NCI-H2107 (cell line): ENCODE measurements around the gene CHRNA3.

ENCODE experiments used
- DNase-seq: peaks from one replicate; lab custom pipeline; 2025; lab: John Stamatoyannopoulos, UW

Gene CHRNA3

GRCh38 chr15:78636378-78636859 is 15.6 kb upstream of the CHRNA3 start:
- DNase-seq = no peak

- no peak for DNase-seq
Measured at GRCh38 chr15:78635346-78635745, 14.6 kb upstream of the CHRNA3 start.

GRCh38 chr15:78634210-78635145 is 13.7 kb upstream of the CHRNA3 start:
- no peak for DNase-seq

GRCh38 chr15:78633348-78633747 is 12.6 kb upstream of the CHRNA3 start:
- no peak for DNase-seq

- DNase-seq = no peak
Measured at GRCh38 chr15:78630886-78631633, 10.3 kb upstream of the CHRNA3 start.

- no peak for DNase-seq
Measured at GRCh38 chr15:78629716-78630065, 8.9 kb upstream of the CHRNA3 start.

GRCh38 chr15:78629031-78629715 is 8.4 kb upstream of the CHRNA3 start:
- no peak for DNase-seq

- DNase-seq = no peak
Measured at GRCh38 chr15:78628227-78628626, 7.4 kb upstream of the CHRNA3 start.

- no peak for DNase-seq
Measured at GRCh38 chr15:78627348-78627747, 6.6 kb upstream of the CHRNA3 start.

- no peak for DNase-seq
Measured at GRCh38 chr15:78626381-78626995, 5.7 kb upstream of the CHRNA3 start.

GRCh38 chr15:78625606-78626280 is 4.9 kb upstream of the CHRNA3 start:
- DNase-seq = no peak

- no peak for DNase-seq
Measured at GRCh38 chr15:78624651-78625590, 4.1 kb upstream of the CHRNA3 start.

- no peak for DNase-seq
Measured at GRCh38 chr15:78623786-78624497, 3.1 kb upstream of the CHRNA3 start.

GRCh38 chr15:78621810-78622402 is 1.1 kb upstream of the CHRNA3 start:
- no peak for DNase-seq

GRCh38 chr15:78620021-78620526 is 722 bp downstream of the CHRNA3 start:
- no peak for DNase-seq

- DNase-seq = no peak
Measured at GRCh38 chr15:78619022-78619950, 1.5 kb downstream of the CHRNA3 start.

- DNase-seq = peak; percentile 51
Measured at GRCh38 chr15:78618490-78618934, 2.3 kb downstream of the CHRNA3 start.

- DNase-seq = no peak
Measured at GRCh38 chr15:78618064-78618463, 2.7 kb downstream of the CHRNA3 start.
